HG02885 (cell line): ENCODE data around the gene ARHGAP42.

Source experiments
- ATAC-seq: cut with Tn5 transposase; IDR thresholded peaks from one replicate; pipeline ENCODE4 v1.9.1; 2021; ENCODE audit warnings: mild to moderate bottlenecking; ENCODE audit not compliant: unreplicated experiment, poor library complexity

The ARHGAP42 gene

GRCh38 chr11:100827934-100828661 lies 141.0 kb downstream of the ARHGAP42 start:
- ATAC-seq, result peak; percentile 90

- ATAC-seq, result no peak
Measured at GRCh38 chr11:100830274-100830673, 143.2 kb downstream of the ARHGAP42 start.

- no peak for ATAC-seq
Measured at GRCh38 chr11:100830978-100831732, 144.1 kb downstream of the ARHGAP42 start.

GRCh38 chr11:100831929-100832494 lies 144.9 kb downstream of the ARHGAP42 start:
- no peak for ATAC-seq

GRCh38 chr11:100832829-100833228 lies 145.7 kb downstream of the ARHGAP42 start:
- ATAC-seq, result no peak

- no peak for ATAC-seq
Measured at GRCh38 chr11:100833276-100833675, 146.2 kb downstream of the ARHGAP42 start.

- no peak for ATAC-seq
Measured at GRCh38 chr11:100835854-100836253, 148.8 kb downstream of the ARHGAP42 start.

GRCh38 chr11:100837311-100837710 lies 150.2 kb downstream of the ARHGAP42 start:
- ATAC-seq, result no peak

- no peak for ATAC-seq
Measured at GRCh38 chr11:100841711-100842407, 154.8 kb downstream of the ARHGAP42 start.

- no peak for ATAC-seq
Measured at GRCh38 chr11:100847696-100848216, 160.7 kb downstream of the ARHGAP42 start.

- ATAC-seq, result no peak
Measured at GRCh38 chr11:100849009-100849900, 162.2 kb downstream of the ARHGAP42 start.

GRCh38 chr11:100849901-100850235 lies 162.8 kb downstream of the ARHGAP42 start:
- no peak for ATAC-seq

GRCh38 chr11:100851147-100851546 lies 164.1 kb downstream of the ARHGAP42 start:
- ATAC-seq, result no peak

GRCh38 chr11:100851584-100852152 lies 164.6 kb downstream of the ARHGAP42 start:
- ATAC-seq, result no peak

GRCh38 chr11:100855466-100856067 lies 168.5 kb downstream of the ARHGAP42 start:
- peak; percentile 74 for ATAC-seq

GRCh38 chr11:100857236-100858005 lies 170.3 kb downstream of the ARHGAP42 start:
- ATAC-seq, result no peak

GRCh38 chr11:100860318-100861155 lies 173.4 kb downstream of the ARHGAP42 start:
- no peak for ATAC-seq
